Neural crest cell (in vitro differentiated cells): Measurements from ENCODE around the gene TAF11L5. TPM values are rescaled to one million over a fixed set of nuclear protein-coding genes. Genes with fewer than 3 reads are reported as not detected.
"Not testable (repeated sequence)": the region's sequence is repeated elsewhere in the genome, so short reads cannot be mapped to it uniquely, and the experiment has no call there.

Experiments
- DNase-seq: peaks from one replicate; pipeline ENCODE4 v3.0.0; 2021; ENCODE audit warnings: low read depth, mixed read lengths, low spot score
- H3K27ac Mint-ChIP-seq: one replicate; pipeline ENCODE4 v1.8.0; 2021; ENCODE audit warnings: mild to moderate bottlenecking, mixed read lengths; ENCODE audit not compliant: unreplicated experiment
- H3K27me3 Mint-ChIP-seq: 2 replicates; pipeline ENCODE4 v1.8.0; 2021; ENCODE audit warnings: low read depth, mild to moderate bottlenecking, mixed read lengths
- H3K36me3 Mint-ChIP-seq: 2 replicates; pipeline ENCODE4 v1.8.0; 2021; ENCODE audit warnings: low read depth, mild to moderate bottlenecking, mixed read lengths
- H3K4me1 Mint-ChIP-seq: 2 replicates; pipeline ENCODE4 v1.8.0; 2021; ENCODE audit warnings: mixed read lengths
- H3K4me3 Mint-ChIP-seq: one replicate; pipeline ENCODE4 v1.8.0; 2021; ENCODE audit warnings: mild to moderate bottlenecking, mixed read lengths
- H3K9me3 Mint-ChIP-seq: 2 replicates; pipeline ENCODE4 v1.8.0; 2021; ENCODE audit warnings: mixed read lengths
- long read RNA-seq: library from polyadenylated mRNA; unstranded; transcript quantifications from one replicate; pipeline ENCODE4 v2.0.0, GENCODE V29; 2020
- total RNA-seq: library from RNA; stranded (reverse); gene quantifications from 2 replicates; pipeline ENCODE4 v1.2.1, GENCODE V29; 2021
- TF ChIP-seq, protein P1 (sequence below): fragments of 200-600 bp; sonication (generic); conservative IDR thresholded peaks from 2 replicates; pipeline ENCODE4 v1.5.0; 2021; ENCODE audit warnings: antibody characterized with exemption, mild to moderate bottlenecking

The TAF11L5 gene
- not detected in 2 replicates for total RNA-seq
- long read RNA-seq: 0 reads

DNA sequence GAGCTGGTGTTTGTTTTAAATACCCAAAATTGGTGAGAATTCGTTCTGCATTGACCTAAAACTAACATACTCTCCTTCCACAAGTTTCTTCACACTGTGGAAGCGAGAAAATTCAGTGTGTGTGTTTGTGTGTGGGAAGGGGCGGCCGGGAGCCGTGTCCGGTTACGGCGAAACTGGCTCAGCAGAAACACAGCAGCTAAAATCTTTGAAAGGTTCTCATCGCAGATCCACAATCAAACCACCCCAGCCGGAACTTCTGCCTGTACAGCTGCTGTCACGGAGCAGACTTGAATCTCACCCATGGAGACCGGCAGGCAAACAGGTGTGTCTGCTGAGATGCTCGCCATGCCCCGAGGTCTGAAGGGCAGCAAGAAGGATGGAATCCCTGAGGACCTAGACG, at the start of gene TAF11L5:
Gene TAF11L5, plus strand, starts transcription at position 301 of the 400 bp plus-strand sequence.
- H3K9me3 Mint-ChIP-seq, H3K27ac Mint-ChIP-seq, DNase-seq, H3K4me1 Mint-ChIP-seq, H3K36me3 Mint-ChIP-seq, H3K4me3 Mint-ChIP-seq, H3K27me3 Mint-ChIP-seq: not testable (repeated sequence)

DNA sequence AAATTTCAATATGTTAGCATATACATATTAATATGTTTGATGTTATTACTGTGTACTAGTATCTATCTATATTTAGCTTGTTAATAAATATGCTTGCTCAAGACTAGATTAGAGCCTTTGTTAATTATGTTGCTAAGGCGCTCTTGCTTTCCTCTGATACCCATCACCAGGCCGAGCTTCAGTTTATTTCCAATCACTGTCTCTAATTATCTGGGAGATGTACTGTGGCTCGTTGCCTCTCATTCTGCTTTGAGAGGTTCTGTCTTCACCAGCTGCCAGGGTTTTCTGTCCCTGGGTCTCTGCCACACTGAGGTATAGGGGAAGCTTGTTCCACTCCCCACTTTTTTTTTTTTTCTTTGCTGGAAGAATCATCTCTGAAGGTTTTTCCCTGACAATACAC, 48.0 kb upstream of the TAF11L5 start:
- DNase-seq: no peak
- no peaks in the 10 kb centered on the region for H3K36me3 Mint-ChIP-seq
- no peaks in the 10 kb centered on the region for H3K4me1 Mint-ChIP-seq
- H3K9me3 Mint-ChIP-seq: no peaks in the 10 kb centered on the region
- TF ChIP-seq, protein P1, sequence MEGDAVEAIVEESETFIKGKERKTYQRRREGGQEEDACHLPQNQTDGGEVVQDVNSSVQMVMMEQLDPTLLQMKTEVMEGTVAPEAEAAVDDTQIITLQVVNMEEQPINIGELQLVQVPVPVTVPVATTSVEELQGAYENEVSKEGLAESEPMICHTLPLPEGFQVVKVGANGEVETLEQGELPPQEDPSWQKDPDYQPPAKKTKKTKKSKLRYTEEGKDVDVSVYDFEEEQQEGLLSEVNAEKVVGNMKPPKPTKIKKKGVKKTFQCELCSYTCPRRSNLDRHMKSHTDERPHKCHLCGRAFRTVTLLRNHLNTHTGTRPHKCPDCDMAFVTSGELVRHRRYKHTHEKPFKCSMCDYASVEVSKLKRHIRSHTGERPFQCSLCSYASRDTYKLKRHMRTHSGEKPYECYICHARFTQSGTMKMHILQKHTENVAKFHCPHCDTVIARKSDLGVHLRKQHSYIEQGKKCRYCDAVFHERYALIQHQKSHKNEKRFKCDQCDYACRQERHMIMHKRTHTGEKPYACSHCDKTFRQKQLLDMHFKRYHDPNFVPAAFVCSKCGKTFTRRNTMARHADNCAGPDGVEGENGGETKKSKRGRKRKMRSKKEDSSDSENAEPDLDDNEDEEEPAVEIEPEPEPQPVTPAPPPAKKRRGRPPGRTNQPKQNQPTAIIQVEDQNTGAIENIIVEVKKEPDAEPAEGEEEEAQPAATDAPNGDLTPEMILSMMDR: no peak
- no peaks in the 10 kb centered on the region for H3K27me3 Mint-ChIP-seq
- H3K27ac Mint-ChIP-seq: no peak overlapping the region
- H3K4me3 Mint-ChIP-seq: no peak overlapping the region

DNA sequence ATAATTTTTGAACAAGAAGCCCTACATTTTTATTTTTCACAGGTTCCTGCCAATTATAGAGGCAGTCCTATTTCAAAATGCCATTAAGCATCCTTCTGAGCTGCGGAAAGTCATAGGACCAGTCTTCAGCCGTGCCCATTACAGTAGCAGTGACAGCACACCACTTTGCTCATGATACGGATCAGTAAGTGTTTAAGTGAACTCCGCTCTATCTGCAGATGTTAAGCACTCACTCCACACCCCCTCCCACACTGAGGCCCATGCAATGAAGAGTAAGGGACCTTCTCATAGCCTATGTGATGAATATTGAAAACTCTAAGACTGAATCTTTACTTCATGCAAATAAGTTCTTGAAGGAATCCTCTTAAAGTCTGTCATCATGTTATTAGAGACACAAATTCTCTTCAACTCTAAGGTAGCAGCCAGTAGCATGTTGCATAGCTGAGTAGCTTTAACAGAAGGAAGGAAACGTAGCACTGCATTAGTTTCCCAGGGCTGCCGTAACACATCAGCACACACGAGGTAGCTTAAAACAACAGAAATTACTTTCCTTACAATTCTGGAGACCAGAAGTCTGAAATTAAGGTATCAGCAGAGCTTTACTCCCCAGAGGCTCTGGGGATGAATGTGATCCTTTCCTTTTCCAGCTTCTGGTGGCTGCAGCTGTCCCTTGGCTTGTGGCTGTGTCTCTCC, 47.3 kb upstream of the TAF11L5 start:
- no peaks in the 10 kb centered on the region for H3K36me3 Mint-ChIP-seq
- no peaks in the 10 kb centered on the region for H3K4me1 Mint-ChIP-seq
- H3K27ac Mint-ChIP-seq: no peak overlapping the region
- H3K27me3 Mint-ChIP-seq: no peaks in the 10 kb centered on the region
- no peak for DNase-seq
- no peaks in the 10 kb centered on the region for H3K9me3 Mint-ChIP-seq
- no peak overlapping the region for H3K4me3 Mint-ChIP-seq
- TF ChIP-seq, protein P1: no peak

DNA sequence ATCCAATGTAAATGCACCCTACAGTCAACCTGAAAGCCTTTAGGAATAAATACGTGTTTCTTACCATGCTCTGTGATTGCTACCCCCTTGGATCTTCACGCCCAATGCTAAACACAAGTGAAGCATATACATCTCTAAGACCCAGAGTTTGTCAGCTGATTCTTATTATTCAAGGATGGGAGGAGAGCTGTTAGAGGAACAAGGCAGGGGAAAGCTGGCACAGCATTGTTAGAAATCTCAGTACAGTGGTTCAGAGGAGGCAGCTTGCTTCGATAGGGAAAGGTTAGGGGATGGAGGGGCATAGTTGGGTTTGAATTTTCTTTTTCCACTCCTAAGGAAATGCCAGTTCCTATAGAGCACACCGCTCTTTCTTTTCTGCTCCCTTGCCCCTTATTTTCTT, 43.7 kb upstream of the TAF11L5 start:
- no peak overlapping the region for H3K4me3 Mint-ChIP-seq
- H3K27me3 Mint-ChIP-seq: no peaks in the 10 kb centered on the region
- H3K9me3 Mint-ChIP-seq: no peaks in the 10 kb centered on the region

DNA sequence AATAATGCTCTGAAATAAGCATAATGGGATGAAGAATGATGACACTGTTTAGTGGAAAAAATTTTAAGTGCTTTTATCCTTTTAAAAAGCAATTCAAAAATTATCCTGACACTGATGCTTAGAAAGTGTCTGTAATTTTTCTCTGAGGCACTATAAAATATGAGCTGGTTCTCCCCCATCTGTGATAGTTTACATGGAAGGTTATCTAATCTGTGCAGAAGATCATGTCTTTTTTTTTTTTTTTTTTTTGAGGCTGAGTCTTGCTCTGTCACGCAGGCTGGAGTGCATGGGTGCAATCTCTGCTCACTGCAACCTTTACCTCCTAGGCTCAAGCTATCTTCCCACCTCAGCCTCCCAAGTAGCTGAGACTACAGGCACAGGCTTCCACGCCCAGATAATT, 42.2 kb upstream of the TAF11L5 start:
- TF ChIP-seq, protein P1: no peak
- H3K4me3 Mint-ChIP-seq: no peak overlapping the region
- H3K36me3 Mint-ChIP-seq: no peaks in the 10 kb centered on the region
- no peak for DNase-seq
- no peaks in the 10 kb centered on the region for H3K9me3 Mint-ChIP-seq
- H3K4me1 Mint-ChIP-seq: no peaks in the 10 kb centered on the region
- H3K27me3 Mint-ChIP-seq: no peaks in the 10 kb centered on the region
- H3K27ac Mint-ChIP-seq: no peak overlapping the region

More for the DNA sequence above, 43.7 kb upstream of the TAF11L5 start:
- H3K27ac Mint-ChIP-seq: no peak overlapping the region
- TF ChIP-seq, protein P1: no peak
- no peaks in the 10 kb centered on the region for H3K4me1 Mint-ChIP-seq
- DNase-seq: no peak
- no peaks in the 10 kb centered on the region for H3K36me3 Mint-ChIP-seq

DNA sequence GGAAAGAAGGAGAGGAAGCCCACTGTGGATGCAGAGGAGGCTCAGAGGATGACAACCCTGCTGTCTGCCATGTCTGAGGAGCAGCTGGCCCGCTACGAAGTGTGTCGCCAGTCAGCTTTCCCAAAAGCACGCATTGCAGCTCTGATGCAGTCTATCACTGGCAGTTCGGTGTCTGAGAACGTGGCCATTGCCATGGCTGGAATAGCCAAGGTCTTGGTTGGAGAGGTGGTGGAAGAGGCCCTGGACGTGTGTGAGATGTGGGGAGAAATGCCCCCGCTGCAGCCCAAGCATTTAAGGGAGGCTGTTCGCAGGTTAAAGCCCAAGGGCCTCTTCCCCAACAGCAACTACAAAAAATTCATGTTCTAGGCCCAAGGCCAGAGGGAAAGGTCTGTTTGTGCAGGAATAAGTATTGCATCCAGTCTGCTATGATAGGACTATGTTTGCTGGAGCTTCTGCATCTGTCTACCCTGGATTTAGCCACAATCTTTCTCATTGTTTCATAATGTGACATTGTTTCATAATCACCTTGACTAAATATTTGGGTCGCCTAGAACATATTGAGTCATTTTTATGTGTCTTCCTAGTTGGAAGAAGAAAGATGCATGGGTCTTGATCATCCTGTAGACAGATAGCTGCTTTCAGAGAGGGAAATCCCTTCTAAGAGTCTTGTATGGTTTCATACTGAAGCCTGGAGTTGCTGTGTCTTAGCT, 38.4 kb upstream of the TAF11L5 start:
- H3K4me3 Mint-ChIP-seq, H3K27ac Mint-ChIP-seq, H3K9me3 Mint-ChIP-seq, H3K27me3 Mint-ChIP-seq, H3K4me1 Mint-ChIP-seq, DNase-seq, H3K36me3 Mint-ChIP-seq: not testable (repeated sequence)
